Esophagus muscularis mucosa (tissue), 4 donors: ENCODE data around the gene GFOD1. TPM values are rescaled to one million over a fixed set of nuclear protein-coding genes. Genes with fewer than 3 reads are reported as not detected.
"Not testable (repeated sequence)": the region's sequence is repeated elsewhere in the genome, so short reads cannot be mapped to it uniquely, and the experiment has no call there.

Experiments
- DNase-seq: peaks from one replicate; pipeline ENCODE4 v3.0.0-alpha.2; 2017; ENCODE audit errors: extremely low spot score
- H3K27ac ChIP-seq, 4 donors: fragments of 200-600 bp; sonication (generic); replicated peaks in 1 of 4; 1 replicate in 3 of 4; 2 replicates in 1 of 4; pipeline ENCODE4 v1.5.1; 2016 to 2019; ENCODE audit warnings: mild to moderate bottlenecking in 1 of 4
- H3K27me3 ChIP-seq, 4 donors: fragments of 200-600 bp; sonication (generic); one replicate each; pipeline versions ENCODE4 v1.5.1 to v1.6.0; 2016 to 2019
- H3K36me3 ChIP-seq, 4 donors: fragments of 200-600 bp; sonication (generic); one replicate each; pipeline ENCODE4 v1.5.1; 2016 to 2019
- H3K4me1 ChIP-seq, 4 donors: fragments of 200-600 bp; sonication (generic); one replicate each; pipeline ENCODE4 v1.5.1; 2016 to 2019
- H3K4me3 ChIP-seq, 4 donors: fragments of 200-600 bp; sonication (generic); 1 replicate in 2 of 4; 2 replicates in 2 of 4; pipeline ENCODE4 v1.5.1; 2016 to 2019; ENCODE audit warnings: mild to moderate bottlenecking in 4 of 4, moderate library complexity in 1 of 4
- H3K9me3 ChIP-seq, 4 donors: fragments of 200-600 bp; sonication (generic); 1 replicate in 3 of 4; 2 replicates in 1 of 4; pipeline ENCODE4 v1.5.1; 2016 to 2019
- CTCF ChIP-seq, 3 experiments: fragments of 200-600 bp in 2 of 3; fragments of 450-650 bp in 1 of 3; sonication (generic) in 2 of 3; IDR thresholded peaks; one replicate each; pipeline ENCODE4 v1.5.1; 2017 to 2019; ENCODE audit warnings: antibody characterized with exemption in 3 of 3, mild to moderate bottlenecking in 2 of 3, moderate library complexity in 1 of 3
- EP300 ChIP-seq: sonication (generic); formaldehyde crosslinking; IDR thresholded peaks from one replicate; pipeline ENCODE4 v1.6.1; 2017; ENCODE audit warnings: antibody characterized with exemption
- POLR2A ChIP-seq: fragments of 450-650 bp; IDR thresholded peaks from one replicate; pipeline ENCODE4 v1.6.1; 2017; ENCODE audit warnings: antibody characterized with exemption, moderate library complexity, mild to moderate bottlenecking, low read depth
- POLR2AphosphoS5 ChIP-seq, 2 donors: sonication (generic); formaldehyde crosslinking; IDR thresholded peaks; one replicate each; pipeline ENCODE4 v1.6.1; 2017; ENCODE audit warnings: antibody characterized with exemption in 2 of 2
- WGBS: methylation state at CpG from one replicate; pipeline ENCODE4 v1.1.5; 2018; 5-methylcytosine and 5-hydroxymethylcytosine counted together
- intact Hi-C: fragments of 100-400 bp; cut with DNase I; formaldehyde crosslinking; loops from one replicate; pipeline ENCODE4 v1.15.1; 2023
- total RNA-seq, 4 donors: library from RNA; depleted of rRNA; stranded (reverse); fragments of >200 nt; gene quantifications; one replicate each; pipeline versions ENCODE4 v1.1.0 to v1.2.1, GENCODE V29; 2016

GFOD1 gene
- total RNA-seq, 4 donors from 2014 or later, result 21.7 to 34.5 (median 25.8) TPM

- no peak overlapping the region for H3K27ac ChIP-seq
- no peaks in the 10 kb centered on the region for H3K9me3 ChIP-seq
- no peak for DNase-seq
- H3K4me3 ChIP-seq, result no peak overlapping the region
- no peaks in the 10 kb centered on the region for H3K27me3 ChIP-seq
- no peaks in the 10 kb centered on the region for H3K36me3 ChIP-seq
- H3K4me1 ChIP-seq, result peaks cover 23 to 51% (median 33%) of the 10 kb centered on the region in 4 donors
- intact Hi-C loops, result no loop called here
- TF ChIP-seq EP300 (no peak), CTCF (IDR thresholded peaks at IDR 0.05) (no peak), POLR2AphosphoS5 (IDR thresholded peaks at IDR 0.05) (no peak), POLR2A (no peak)
- WGBS, result 83% methylated on average over 3 of the region's 4 CpGs
These were observed 51.7 kb downstream of the GFOD1 start for GRCh38 chr6:13435477-13436246.

- H3K27ac ChIP-seq, result no peak overlapping the region
- WGBS, result 96% methylated on average over 6 of the region's 6 CpGs
- intact Hi-C loops, result no loop called here
- H3K27me3 ChIP-seq, result no peaks in the 10 kb centered on the region
- H3K4me3 ChIP-seq, result no peak overlapping the region
- no peaks in the 10 kb centered on the region for H3K36me3 ChIP-seq
- H3K4me1 ChIP-seq, result peaks cover 15 to 42% (median 26%) of the 10 kb centered on the region in 4 donors
- no peaks in the 10 kb centered on the region for H3K9me3 ChIP-seq
- TF ChIP-seq POLR2AphosphoS5 (IDR thresholded peaks at IDR 0.05), result no peak
- TF ChIP-seq POLR2A, result no peak
- no peak for TF ChIP-seq EP300
- no peak for TF ChIP-seq CTCF (IDR thresholded peaks at IDR 0.05)
- no peak for DNase-seq
These were observed 52.6 kb downstream of the GFOD1 start for GRCh38 chr6:13434777-13435176.

GRCh38 chr6:13434135-13434775, 53.1 kb downstream of the GFOD1 start:
- peaks cover 18 to 44% (median 29%) of the 10 kb centered on the region in 4 donors for H3K4me1 ChIP-seq
- H3K27ac ChIP-seq, DNase-seq, H3K36me3 ChIP-seq, intact Hi-C loops, H3K27me3 ChIP-seq, H3K9me3 ChIP-seq, H3K4me3 ChIP-seq: not testable (repeated sequence)

GRCh38 chr6:13433709-13434121, 53.7 kb downstream of the GFOD1 start:
- no peaks in the 10 kb centered on the region for H3K36me3 ChIP-seq
- TF ChIP-seq POLR2AphosphoS5 (IDR thresholded peaks at IDR 0.05) (no peak), EP300 (no peak), POLR2A (no peak), CTCF (IDR thresholded peaks at IDR 0.05) (no peak)
- H3K4me3 ChIP-seq, result no peak overlapping the region
- intact Hi-C loops, result no loop called here
- H3K4me1 ChIP-seq, result peaks cover 22 to 49% (median 32%) of the 10 kb centered on the region in 4 donors
- WGBS, result 91% methylated on average over 5 of the region's 5 CpGs
- H3K9me3 ChIP-seq, result no peaks in the 10 kb centered on the region
- no peaks in the 10 kb centered on the region for H3K27me3 ChIP-seq
- no peak overlapping the region for H3K27ac ChIP-seq
- DNase-seq, result no peak

- Histone ChIP-seq H3K9me3 (no peaks in the 10 kb centered on the region), H3K27ac (no peak overlapping the region), H3K4me1 (peaks cover 22 to 54% (median 38%) of the 10 kb centered on the region in 4 donors), H3K27me3 (no peaks in the 10 kb centered on the region), H3K36me3 (no peaks in the 10 kb centered on the region), H3K4me3 (no peak overlapping the region)
- no peak for DNase-seq
- intact Hi-C loops, result no loop called here
- TF ChIP-seq POLR2A (no peak), CTCF (IDR thresholded peaks at IDR 0.05) (no peak), EP300 (no peak), POLR2AphosphoS5 (IDR thresholded peaks at IDR 0.05) (no peak)
- 81% methylated on average over 4 of the region's 4 CpGs for WGBS
These were observed 54.7 kb downstream of the GFOD1 start for GRCh38 chr6:13432526-13433184.
